Measurements from ENCODE around the gene MAGI2. TPM values are rescaled to one million over a fixed set of nuclear protein-coding genes. Genes with fewer than 3 reads are reported as not detected.

The MAGI2 gene
- total RNA-seq, 1 experiment from 2014 or later: 0.34 TPM

GRCh38 chr7:78842068-78842467 is 611.4 kb downstream of the MAGI2 start:
- ChIA-PET CTCF (no interaction called here), POLR2A (ENCODE audit: low non-redundant PET) (no interaction called here)
- no peaks in the 10 kb centered on the region for H3K4me1 ChIP-seq (ENCODE audit: insufficient read depth, low read length, poor library complexity, severe bottlenecking)
- TF ChIP-seq EZH2 (IDR thresholded peaks at IDR 0.05; ENCODE audit: borderline replicate concordance, low read depth, low read length, poor library complexity, severe bottlenecking): no peak
- no peak for TF ChIP-seq CTCF (conservative IDR thresholded peaks at IDR 0.05; ENCODE audit: low read depth, low read length)
- H3K4me3 ChIP-seq (ENCODE audit: low read depth, low read length, poor library complexity, severe bottlenecking): no peak overlapping the region
- no TSS peak for BruUV-seq (replicated peaks)
- no peak overlapping the region for H3K27ac ChIP-seq (ENCODE audit: low read depth, low read length, poor library complexity, severe bottlenecking)
- no peaks in the 10 kb centered on the region for H3K36me3 ChIP-seq (ENCODE audit: insufficient read depth, low read length, poor library complexity, severe bottlenecking)
- H3K9me3 ChIP-seq (ENCODE audit: low read depth, low read length, poor library complexity, severe bottlenecking): no peaks in the 10 kb centered on the region
- peaks cover 9% of the 10 kb centered on the region for H3K27me3 ChIP-seq (replicated peaks; ENCODE audit: insufficient read depth, low read depth, low read length, poor library complexity)
- no peak for DNase-seq (ENCODE audit: low spot score)
- intact Hi-C loops (cut with micrococcal nuclease; ENCODE audit: unreplicated experiment): no loop called here

- Histone ChIP-seq H3K27me3 (replicated peaks; ENCODE audit: insufficient read depth, low read depth, low read length, poor library complexity) (peaks cover 12% of the 10 kb centered on the region), H3K27ac (ENCODE audit: low read depth, low read length, poor library complexity, severe bottlenecking) (no peak overlapping the region), H3K4me3 (ENCODE audit: low read depth, low read length, poor library complexity, severe bottlenecking) (no peak overlapping the region), H3K4me1 (ENCODE audit: insufficient read depth, low read length, poor library complexity, severe bottlenecking) (no peaks in the 10 kb centered on the region), H3K36me3 (ENCODE audit: insufficient read depth, low read length, poor library complexity, severe bottlenecking) (no peaks in the 10 kb centered on the region), H3K9me3 (ENCODE audit: low read depth, low read length, poor library complexity, severe bottlenecking) (no peaks in the 10 kb centered on the region)
- intact Hi-C loops (cut with micrococcal nuclease; ENCODE audit: unreplicated experiment): no loop called here
- BruUV-seq (replicated peaks): no TSS peak
- ChIA-PET CTCF (no interaction called here), POLR2A (ENCODE audit: low non-redundant PET) (no interaction called here)
- no peak for DNase-seq (ENCODE audit: low spot score)
- TF ChIP-seq EZH2 (IDR thresholded peaks at IDR 0.05; ENCODE audit: borderline replicate concordance, low read depth, low read length, poor library complexity, severe bottlenecking) (no peak), CTCF (conservative IDR thresholded peaks at IDR 0.05; ENCODE audit: low read depth, low read length) (no peak)
These were observed 617.6 kb downstream of the MAGI2 start for GRCh38 chr7:78835897-78836296.

GRCh38 chr7:78828317-78828716 is 625.1 kb downstream of the MAGI2 start:
- DNase-seq (ENCODE audit: low spot score): no peak
- no TSS peak for BruUV-seq (replicated peaks)
- no peak overlapping the region for H3K4me3 ChIP-seq (ENCODE audit: low read depth, low read length, poor library complexity, severe bottlenecking)
- H3K9me3 ChIP-seq (ENCODE audit: low read depth, low read length, poor library complexity, severe bottlenecking): no peaks in the 10 kb centered on the region
- H3K4me1 ChIP-seq (ENCODE audit: insufficient read depth, low read length, poor library complexity, severe bottlenecking): no peaks in the 10 kb centered on the region
- intact Hi-C loops (cut with micrococcal nuclease; ENCODE audit: unreplicated experiment): no loop called here
- ChIA-PET CTCF (no interaction called here), POLR2A (ENCODE audit: low non-redundant PET) (no interaction called here)
- TF ChIP-seq EZH2 (IDR thresholded peaks at IDR 0.05; ENCODE audit: borderline replicate concordance, low read depth, low read length, poor library complexity, severe bottlenecking): no peak
- no peak for TF ChIP-seq CTCF (conservative IDR thresholded peaks at IDR 0.05; ENCODE audit: low read depth, low read length)
- peaks cover 6% of the 10 kb centered on the region for H3K27me3 ChIP-seq (replicated peaks; ENCODE audit: insufficient read depth, low read depth, low read length, poor library complexity)
- no peaks in the 10 kb centered on the region for H3K36me3 ChIP-seq (ENCODE audit: insufficient read depth, low read length, poor library complexity, severe bottlenecking)
- no peak overlapping the region for H3K27ac ChIP-seq (ENCODE audit: low read depth, low read length, poor library complexity, severe bottlenecking)

Measured in A673 (cell line).